Neural cell (in vitro differentiated cells): ENCODE data around the gene RNU2-63P. TPM values are rescaled to one million over a fixed set of nuclear protein-coding genes. Genes with fewer than 3 reads are reported as not detected.

Experiments used
- H2AFZ ChIP-seq: fragments of 200-600, 300-800 bp; sonication (generic), shearing (Covaris generic); 2 replicates; pipeline ENCODE4 v1.6.0; 2014; ENCODE audit warnings: low read depth, mild to moderate bottlenecking, antibody characterized with exemption, low read length, moderate library complexity
- H3F3A ChIP-seq: fragments of 200-600 bp; shearing (Covaris generic); 2 replicates; pipeline ENCODE4 v1.6.1; 2016; ENCODE audit warnings: mild to moderate bottlenecking, moderate library complexity, mixed read lengths, antibody characterized with exemption, low read length; ENCODE audit not compliant: insufficient read depth, poor library complexity, severe bottlenecking
- H3K27ac ChIP-seq: fragments of 200-600, 300-800 bp; sonication (generic), shearing (Covaris generic); 2 replicates; pipeline ENCODE4 v1.5.1; 2014; ENCODE audit warnings: mild to moderate bottlenecking, low read length, moderate library complexity
- H3K27me3 ChIP-seq: fragments of 300-800, 200-600 bp; sonication (generic), shearing (Covaris generic); 2 replicates; pipeline ENCODE4 v1.6.0; 2014; ENCODE audit warnings: mild to moderate bottlenecking, low read depth, low read length, moderate library complexity; ENCODE audit not compliant: insufficient read depth
- H3K36me3 ChIP-seq: fragments of 300-800, 200-600 bp; sonication (generic), shearing (Covaris generic); 2 replicates; pipeline ENCODE4 v1.5.1; 2014; ENCODE audit warnings: mild to moderate bottlenecking, antibody characterized with exemption, low read length, moderate library complexity; ENCODE audit not compliant: insufficient read depth
- H3K4me2 ChIP-seq: fragments of 300-800, 200-600 bp; sonication (generic), shearing (Covaris generic); 2 replicates; pipeline ENCODE4 v1.6.0; 2014; ENCODE audit warnings: mild to moderate bottlenecking, low read length
- H3K4me3 ChIP-seq: fragments of 300-800, 200-600 bp; sonication (generic), shearing (Covaris generic); 2 replicates; pipeline ENCODE4 v1.5.1; 2014; ENCODE audit warnings: mild to moderate bottlenecking, low read length, moderate library complexity
- H3K79me2 ChIP-seq: fragments of 200-600 bp; shearing (Covaris generic); replicated peaks from 2 replicates; pipeline ENCODE4 v1.6.0; 2014; ENCODE audit warnings: mild to moderate bottlenecking, low read length, moderate library complexity; ENCODE audit not compliant: insufficient read depth
- H3K9ac ChIP-seq: fragments of 300-800, 200-600 bp; sonication (generic), shearing (Covaris generic); 2 replicates; pipeline ENCODE4 v1.6.1; 2016; ENCODE audit warnings: mild to moderate bottlenecking, low read length, mixed read lengths
- H3K9me2 ChIP-seq: fragments of 200-600 bp; shearing (Covaris generic); 2 replicates; pipeline ENCODE4 v1.6.1; 2016; ENCODE audit warnings: mild to moderate bottlenecking, low read length, mixed read lengths; ENCODE audit not compliant: insufficient read depth
- H3K9me3 ChIP-seq: fragments of 200-600, 300-800 bp; sonication (generic), shearing (Covaris generic); 2 replicates; pipeline ENCODE4 v1.6.1; 2016; ENCODE audit warnings: mild to moderate bottlenecking, mixed run types, low read length, moderate library complexity, mixed read lengths
- H4K20me1 ChIP-seq: fragments of 200-600 bp; shearing (Covaris generic); 2 replicates; pipeline ENCODE4 v1.6.1; 2016; ENCODE audit warnings: mild to moderate bottlenecking, mixed run types; ENCODE audit not compliant: insufficient read depth
- EP300 ChIP-seq: fragments of 450-650 bp; conservative IDR thresholded peaks from 2 replicates; pipeline ENCODE4 v1.6.1; 2014; ENCODE audit warnings: antibody characterized with exemption, mild to moderate bottlenecking, moderate library complexity; ENCODE audit not compliant: poor library complexity, severe bottlenecking
- EZH2 ChIP-seq: fragments of 200-600, 300-800 bp; shearing (Covaris generic), sonication (generic); IDR thresholded peaks from 2 replicates; pipeline ENCODE4 v1.6.1; 2014; ENCODE audit warnings: antibody characterized with exemption, low read length, borderline replicate concordance, mild to moderate bottlenecking; ENCODE audit not compliant: insufficient read depth, poor library complexity, severe bottlenecking
- MXI1 ChIP-seq: fragments of 450-650 bp; conservative IDR thresholded peaks from 2 replicates; pipeline ENCODE4 v1.6.1; 2014; ENCODE audit warnings: antibody characterized with exemption, mild to moderate bottlenecking; ENCODE audit not compliant: poor library complexity, severe bottlenecking
- POLR2AphosphoS5 ChIP-seq: IDR thresholded peaks from 2 replicates; pipeline ENCODE4 v1.6.1; 2012
- RAD21 ChIP-seq: fragments of 450-650 bp; conservative IDR thresholded peaks from 2 replicates; pipeline ENCODE4 v1.6.1; 2014; ENCODE audit warnings: antibody characterized with exemption, mild to moderate bottlenecking, moderate library complexity
- SMC3 ChIP-seq: fragments of 450-650 bp; conservative IDR thresholded peaks from 2 replicates; pipeline ENCODE4 v1.6.1; 2014; ENCODE audit warnings: antibody characterized with exemption, mild to moderate bottlenecking, moderate library complexity; ENCODE audit not compliant: poor library complexity
- TAF1 ChIP-seq: IDR thresholded peaks from 2 replicates; pipeline ENCODE4 v1.6.1; 2012; ENCODE audit warnings: low read depth
- polyA plus RNA-seq: library from polyadenylated mRNA; depleted of rRNA; stranded (reverse); fragments of >200 nt; gene quantifications from 2 replicates; pipeline ENCODE4 v1.2.3, GENCODE V29; 2014
- TF ChIP-seq, protein P1 (sequence below): fragments of 450-650 bp; IDR thresholded peaks from 2 replicates; pipeline ENCODE4 v1.5.1; 2014; ENCODE audit warnings: antibody characterized with exemption, mild to moderate bottlenecking, moderate library complexity; ENCODE audit not compliant: poor library complexity, severe bottlenecking
- TF ChIP-seq, protein P2 (sequence below): IDR thresholded peaks from 2 replicates; pipeline ENCODE4 v1.6.1; 2012; ENCODE audit warnings: borderline replicate concordance

The RNU2-63P gene
- polyA plus RNA-seq, 1 donor from 2014 or later, result not detected

GRCh38 chr2:88060907-88061275 lies 44.5 kb upstream of the RNU2-63P start:
- H3K4me3 ChIP-seq, result no peak overlapping the region
- H3K27me3 ChIP-seq, result no peaks in the 10 kb centered on the region
- H3K9me3 ChIP-seq, result no peaks in the 10 kb centered on the region
- H4K20me1 ChIP-seq, result no peaks in the 10 kb centered on the region
- no peaks in the 10 kb centered on the region for H3K36me3 ChIP-seq
- H3K9me2 ChIP-seq, result no peaks in the 10 kb centered on the region
- H3K27ac ChIP-seq, result no peak overlapping the region
- no peak overlapping the region for H3K9ac ChIP-seq
- TF ChIP-seq SMC3, result no peak
- TF ChIP-seq EP300, result no peak
- TF ChIP-seq, protein P1, sequence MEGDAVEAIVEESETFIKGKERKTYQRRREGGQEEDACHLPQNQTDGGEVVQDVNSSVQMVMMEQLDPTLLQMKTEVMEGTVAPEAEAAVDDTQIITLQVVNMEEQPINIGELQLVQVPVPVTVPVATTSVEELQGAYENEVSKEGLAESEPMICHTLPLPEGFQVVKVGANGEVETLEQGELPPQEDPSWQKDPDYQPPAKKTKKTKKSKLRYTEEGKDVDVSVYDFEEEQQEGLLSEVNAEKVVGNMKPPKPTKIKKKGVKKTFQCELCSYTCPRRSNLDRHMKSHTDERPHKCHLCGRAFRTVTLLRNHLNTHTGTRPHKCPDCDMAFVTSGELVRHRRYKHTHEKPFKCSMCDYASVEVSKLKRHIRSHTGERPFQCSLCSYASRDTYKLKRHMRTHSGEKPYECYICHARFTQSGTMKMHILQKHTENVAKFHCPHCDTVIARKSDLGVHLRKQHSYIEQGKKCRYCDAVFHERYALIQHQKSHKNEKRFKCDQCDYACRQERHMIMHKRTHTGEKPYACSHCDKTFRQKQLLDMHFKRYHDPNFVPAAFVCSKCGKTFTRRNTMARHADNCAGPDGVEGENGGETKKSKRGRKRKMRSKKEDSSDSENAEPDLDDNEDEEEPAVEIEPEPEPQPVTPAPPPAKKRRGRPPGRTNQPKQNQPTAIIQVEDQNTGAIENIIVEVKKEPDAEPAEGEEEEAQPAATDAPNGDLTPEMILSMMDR, result no peak
- TF ChIP-seq, protein P2, sequence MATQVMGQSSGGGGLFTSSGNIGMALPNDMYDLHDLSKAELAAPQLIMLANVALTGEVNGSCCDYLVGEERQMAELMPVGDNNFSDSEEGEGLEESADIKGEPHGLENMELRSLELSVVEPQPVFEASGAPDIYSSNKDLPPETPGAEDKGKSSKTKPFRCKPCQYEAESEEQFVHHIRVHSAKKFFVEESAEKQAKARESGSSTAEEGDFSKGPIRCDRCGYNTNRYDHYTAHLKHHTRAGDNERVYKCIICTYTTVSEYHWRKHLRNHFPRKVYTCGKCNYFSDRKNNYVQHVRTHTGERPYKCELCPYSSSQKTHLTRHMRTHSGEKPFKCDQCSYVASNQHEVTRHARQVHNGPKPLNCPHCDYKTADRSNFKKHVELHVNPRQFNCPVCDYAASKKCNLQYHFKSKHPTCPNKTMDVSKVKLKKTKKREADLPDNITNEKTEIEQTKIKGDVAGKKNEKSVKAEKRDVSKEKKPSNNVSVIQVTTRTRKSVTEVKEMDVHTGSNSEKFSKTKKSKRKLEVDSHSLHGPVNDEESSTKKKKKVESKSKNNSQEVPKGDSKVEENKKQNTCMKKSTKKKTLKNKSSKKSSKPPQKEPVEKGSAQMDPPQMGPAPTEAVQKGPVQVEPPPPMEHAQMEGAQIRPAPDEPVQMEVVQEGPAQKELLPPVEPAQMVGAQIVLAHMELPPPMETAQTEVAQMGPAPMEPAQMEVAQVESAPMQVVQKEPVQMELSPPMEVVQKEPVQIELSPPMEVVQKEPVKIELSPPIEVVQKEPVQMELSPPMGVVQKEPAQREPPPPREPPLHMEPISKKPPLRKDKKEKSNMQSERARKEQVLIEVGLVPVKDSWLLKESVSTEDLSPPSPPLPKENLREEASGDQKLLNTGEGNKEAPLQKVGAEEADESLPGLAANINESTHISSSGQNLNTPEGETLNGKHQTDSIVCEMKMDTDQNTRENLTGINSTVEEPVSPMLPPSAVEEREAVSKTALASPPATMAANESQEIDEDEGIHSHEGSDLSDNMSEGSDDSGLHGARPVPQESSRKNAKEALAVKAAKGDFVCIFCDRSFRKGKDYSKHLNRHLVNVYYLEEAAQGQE, result no peak
- H3K4me2 ChIP-seq, result no peak overlapping the region
- H2AFZ ChIP-seq, result no peak overlapping the region
- H3K79me2 ChIP-seq, result no peaks in the 10 kb centered on the region
- no peaks in the 10 kb centered on the region for H3F3A ChIP-seq

DNA sequence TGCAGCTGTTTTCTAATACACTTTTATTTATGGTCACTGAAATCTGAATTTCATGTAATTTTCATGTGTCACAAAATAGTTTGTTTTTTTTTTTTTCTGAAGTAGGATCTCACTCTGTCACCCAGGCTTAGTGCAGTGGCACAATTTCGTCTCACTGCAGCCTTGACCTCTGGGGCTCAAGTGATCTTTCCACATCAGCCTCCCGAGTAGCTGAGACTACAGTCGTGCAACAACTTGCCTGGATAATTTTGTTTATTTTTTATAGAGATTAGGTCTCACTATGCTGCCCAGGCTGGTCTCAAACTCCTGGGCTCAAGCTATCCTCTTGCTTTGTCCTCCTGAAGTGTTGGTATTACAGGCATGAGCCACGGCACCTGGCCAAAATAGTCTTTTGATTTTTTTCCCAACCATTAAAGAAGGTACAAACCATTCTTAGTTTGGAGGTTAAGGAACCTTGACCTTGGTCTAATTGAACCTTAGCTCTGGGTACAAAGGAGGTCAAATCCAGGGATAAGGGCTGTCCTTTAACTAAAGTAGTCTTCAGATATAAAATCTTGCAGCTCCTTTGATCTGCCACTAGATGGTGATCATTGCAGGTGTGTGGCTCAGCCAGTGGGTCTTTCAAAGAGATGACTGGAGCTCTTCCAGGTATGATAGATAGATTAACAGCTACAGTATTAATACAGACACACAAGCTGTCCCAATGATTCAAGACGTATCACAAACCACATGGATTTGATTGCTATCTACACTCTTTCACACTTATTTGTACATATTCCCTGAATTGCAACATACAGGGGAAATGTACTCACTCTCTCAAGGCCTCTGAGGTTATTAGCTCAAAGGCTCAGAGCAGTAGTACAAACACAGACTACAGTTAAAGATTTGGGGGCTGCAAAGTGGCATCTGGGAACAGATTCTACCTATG lies 43.9 kb upstream of the RNU2-63P start:
- Histone ChIP-seq H2AFZ (no peak overlapping the region), H3K9me3 (no peaks in the 10 kb centered on the region), H3K9me2 (no peaks in the 10 kb centered on the region), H3K4me3 (no peak overlapping the region), H3K27ac (no peak overlapping the region), H3K9ac (no peak overlapping the region), H3K27me3 (no peaks in the 10 kb centered on the region), H3K79me2 (no peaks in the 10 kb centered on the region), H3F3A (no peaks in the 10 kb centered on the region), H4K20me1 (no peaks in the 10 kb centered on the region), H3K36me3 (no peaks in the 10 kb centered on the region), H3K4me2 (no peak overlapping the region)
- TF ChIP-seq EZH2, result no peak
- no peak for TF ChIP-seq POLR2AphosphoS5
- TF ChIP-seq, protein P1, result peak; percentile 92
- TF ChIP-seq TAF1, result no peak
- peak; percentile 92 for TF ChIP-seq SMC3
- TF ChIP-seq MXI1, result no peak
- TF ChIP-seq, protein P2, result no peak
- TF ChIP-seq RAD21, result peak; percentile 87
- no peak for TF ChIP-seq EP300
